PC-3 (cell line): ENCODE results near the gene OR4K17. TPM values are rescaled to one million over a fixed set of nuclear protein-coding genes. Genes with fewer than 3 reads are reported as not detected.
A peak's percentile ranks its signal among the peaks of the same experiment; 100 is the strongest.

Experiments
- ATAC-seq: fragments of 200-7000 bp; cut with Tn5 transposase; 2 replicates; pipeline ENCODE4 v1.9.1; 2020; ENCODE audit warnings: mild to moderate bottlenecking, moderate library complexity
- BruUV-seq: library from RNA; stranded (reverse); fragments of 400-500 nt; replicated peaks from 2 replicates; lab custom pipeline; 2021; lab: Mats Ljungman, UMichigan
- CTCF ChIA-PET: fragments of 300-600 bp; sonication (Branson Sonifier 250); formaldehyde crosslinking; loops from one replicate; lab custom pipeline; 2022; ENCODE audit warnings: antibody characterized with exemption; lab: Charles Lee
- POLR2A ChIA-PET: fragments of 300-600 bp; sonication (Branson Sonifier 250); formaldehyde crosslinking; loops from one replicate; lab custom pipeline; 2022; ENCODE audit warnings: antibody characterized with exemption; ENCODE audit not compliant: unreplicated experiment; lab: Charles Lee
- DNase-seq: peaks from one replicate; pipeline ENCODE4 v3.0.0-alpha.2; 2015
- H2AFZ ChIP-seq: fragments of 300-600 bp; sonication (generic); 2 replicates; pipeline ENCODE4 v1.6.0; 2016; ENCODE audit warnings: antibody characterized with exemption, low read length
- H3F3A ChIP-seq: fragments of 300-600 bp; sonication (generic); one replicate; pipeline ENCODE4 v1.6.0; 2017; ENCODE audit warnings: antibody characterized with exemption, low read length, control low read depth, mild to moderate bottlenecking; ENCODE audit not compliant: unreplicated experiment
- H3K27ac ChIP-seq: fragments of 300-600 bp; sonication (generic); 2 replicates; pipeline ENCODE4 v1.5.1; 2016; ENCODE audit warnings: mild to moderate bottlenecking, low read length
- H3K27me3 ChIP-seq: fragments of 300-600 bp; sonication (generic); 2 replicates; pipeline ENCODE4 v1.6.1; 2016; ENCODE audit warnings: low read length, mixed read lengths
- H3K36me3 ChIP-seq: fragments of 300-600 bp; sonication (generic); 2 replicates; pipeline ENCODE4 v1.6.1; 2016; ENCODE audit warnings: low read depth, mixed run types, low read length, mixed read lengths
- H3K4me1 ChIP-seq: fragments of 300-600 bp; sonication (generic); 2 replicates; pipeline ENCODE4 v1.5.1; 2016; ENCODE audit warnings: low read length; ENCODE audit not compliant: insufficient read depth
- H3K4me2 ChIP-seq: fragments of 300-600 bp; sonication (generic); 2 replicates; pipeline ENCODE4 v1.6.0; 2016; ENCODE audit warnings: low read length
- H3K4me3 ChIP-seq: fragments of 300-600 bp; sonication (generic); 2 replicates; pipeline ENCODE4 v1.5.1; 2016; ENCODE audit warnings: mild to moderate bottlenecking, low read length, mixed read lengths
- H3K79me2 ChIP-seq: fragments of 300-600 bp; sonication (generic); 2 replicates; pipeline ENCODE4 v1.6.1; 2017; ENCODE audit warnings: low read length, mixed read lengths
- H3K9ac ChIP-seq: fragments of 300-600 bp; sonication (generic); 2 replicates; pipeline ENCODE4 v1.6.0; 2016; ENCODE audit warnings: mild to moderate bottlenecking, low read length
- H3K9me2 ChIP-seq: fragments of 300-600 bp; sonication (generic); replicated peaks from 2 replicates; pipeline ENCODE4 v1.6.1; 2016; ENCODE audit warnings: mixed run types, low read length, mixed read lengths
- H3K9me3 ChIP-seq: fragments of 300-600 bp; sonication (generic); 2 replicates; pipeline ENCODE4 v1.6.1; 2016; ENCODE audit warnings: low read length, mixed read lengths
- H4K20me1 ChIP-seq: fragments of 300-600 bp; sonication (generic); 2 replicates; pipeline ENCODE4 v1.6.1; 2016; ENCODE audit warnings: low read length, mixed read lengths
- EZH2 ChIP-seq: fragments of 300-600 bp; sonication (generic); IDR thresholded peaks from one replicate; pipeline ENCODE4 v1.6.1; 2017; ENCODE audit warnings: antibody characterized with exemption, mild to moderate bottlenecking, low read length; ENCODE audit not compliant: unreplicated experiment
- EZH2phosphoT487 ChIP-seq: fragments of 300-600 bp; sonication (generic); IDR thresholded peaks from 2 replicates; pipeline ENCODE4 v1.6.1; 2018; ENCODE audit warnings: mild to moderate bottlenecking, antibody characterized with exemption, low read length, borderline replicate concordance
- intact Hi-C: fragments of 100-400 bp; cut with micrococcal nuclease; formaldehyde crosslinking; loops from 2 replicates; pipeline ENCODE4 v1.9.0; 2023
- total RNA-seq: library from RNA; depleted of rRNA; stranded (reverse); fragments of >200 nt; gene quantifications from 2 replicates; pipeline ENCODE4 v1.2.3, GENCODE V29; 2014
- TF ChIP-seq, protein P1 (sequence below): fragments of 300-600 bp; sonication (generic); conservative IDR thresholded peaks from 2 replicates; pipeline ENCODE4 v1.5.1; 2017; ENCODE audit warnings: antibody characterized with exemption, low read depth, mild to moderate bottlenecking, low read length

Gene OR4K17
- total RNA-seq, 1 experiment from 2014 or later: not detected

DNA sequence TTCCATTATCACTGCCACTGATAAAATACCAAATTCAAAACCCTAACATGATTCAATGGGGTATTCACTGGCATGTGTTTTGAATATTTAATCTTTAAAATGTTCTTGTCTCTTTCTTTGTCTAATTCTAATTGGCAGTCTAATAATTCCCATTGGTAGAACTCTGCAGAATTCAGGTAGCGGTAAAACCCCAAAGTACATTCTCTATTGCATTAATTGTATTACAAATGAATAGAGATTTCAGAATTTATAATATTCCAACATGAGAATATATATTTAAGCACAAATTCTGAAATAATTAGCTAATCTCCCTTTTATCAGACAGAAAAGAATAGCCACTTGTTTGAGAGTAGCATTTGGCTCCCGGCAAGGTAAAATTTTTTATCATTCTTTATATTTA lies 28.0 kb downstream of the OR4K17 start, which contains the start of gene OR4N5:
Gene OR4N5, plus strand, starts transcription at position 301 of the 400 bp plus-strand sequence. CDS start 4,916 bp downstream, outside the sequence.
- Histone ChIP-seq H3K27ac (no peak within 1 kb of the TSS), H3K9ac (no peak within 1 kb of the TSS), H3K9me3 (no peaks in the 10 kb centered on the region), H3K27me3 (peaks cover 34% of the 10 kb centered on the region), H4K20me1 (no peaks in the 10 kb centered on the region), H3K4me2 (no peak within 1 kb of the TSS), H3K79me2 (no peaks in the 10 kb centered on the region), H2AFZ (no peak within 1 kb of the TSS), H3K4me1 (no peaks in the 10 kb centered on the region), H3F3A (no peaks in the 10 kb centered on the region), H3K4me3 (no peak within 1 kb of the TSS), H3K36me3 (no peaks in the 10 kb centered on the region), H3K9me2 (no peaks in the 10 kb centered on the region)
- TF ChIP-seq EZH2 (no peak), EZH2phosphoT487 (no peak)
- TF ChIP-seq, protein P1, sequence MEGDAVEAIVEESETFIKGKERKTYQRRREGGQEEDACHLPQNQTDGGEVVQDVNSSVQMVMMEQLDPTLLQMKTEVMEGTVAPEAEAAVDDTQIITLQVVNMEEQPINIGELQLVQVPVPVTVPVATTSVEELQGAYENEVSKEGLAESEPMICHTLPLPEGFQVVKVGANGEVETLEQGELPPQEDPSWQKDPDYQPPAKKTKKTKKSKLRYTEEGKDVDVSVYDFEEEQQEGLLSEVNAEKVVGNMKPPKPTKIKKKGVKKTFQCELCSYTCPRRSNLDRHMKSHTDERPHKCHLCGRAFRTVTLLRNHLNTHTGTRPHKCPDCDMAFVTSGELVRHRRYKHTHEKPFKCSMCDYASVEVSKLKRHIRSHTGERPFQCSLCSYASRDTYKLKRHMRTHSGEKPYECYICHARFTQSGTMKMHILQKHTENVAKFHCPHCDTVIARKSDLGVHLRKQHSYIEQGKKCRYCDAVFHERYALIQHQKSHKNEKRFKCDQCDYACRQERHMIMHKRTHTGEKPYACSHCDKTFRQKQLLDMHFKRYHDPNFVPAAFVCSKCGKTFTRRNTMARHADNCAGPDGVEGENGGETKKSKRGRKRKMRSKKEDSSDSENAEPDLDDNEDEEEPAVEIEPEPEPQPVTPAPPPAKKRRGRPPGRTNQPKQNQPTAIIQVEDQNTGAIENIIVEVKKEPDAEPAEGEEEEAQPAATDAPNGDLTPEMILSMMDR: no peak
- intact Hi-C loops: no loop called here
- CTCF ChIA-PET: no interaction called here
- POLR2A ChIA-PET: no interaction called here
- ATAC-seq: no peak
- DNase-seq: no peak
- no TSS peak for BruUV-seq

DNA sequence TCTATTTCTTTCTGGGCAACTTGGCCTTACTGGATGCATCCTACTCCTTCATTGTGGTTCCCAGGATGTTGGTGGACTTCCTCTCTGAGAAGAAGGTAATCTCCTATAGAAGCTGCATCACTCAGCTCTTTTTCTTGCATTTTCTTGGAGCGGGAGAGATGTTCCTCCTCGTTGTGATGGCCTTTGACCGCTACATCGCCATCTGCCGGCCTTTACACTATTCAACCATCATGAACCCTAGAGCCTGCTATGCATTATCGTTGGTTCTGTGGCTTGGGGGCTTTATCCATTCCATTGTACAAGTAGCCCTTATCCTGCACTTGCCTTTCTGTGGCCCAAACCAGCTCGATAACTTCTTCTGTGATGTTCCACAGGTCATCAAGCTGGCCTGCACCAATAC lies 33.4 kb downstream of the OR4K17 start:
- no peak overlapping the region for H3K4me2 ChIP-seq
- H3K9me3 ChIP-seq: no peaks in the 10 kb centered on the region
- intact Hi-C loops: no loop called here
- H3K27ac ChIP-seq: no peak overlapping the region
- ChIA-PET POLR2A (no interaction called here), CTCF (no interaction called here)
- H2AFZ ChIP-seq: no peak overlapping the region
- H3K4me3 ChIP-seq: no peak overlapping the region
- H3K4me1 ChIP-seq: no peaks in the 10 kb centered on the region
- H3K9me2 ChIP-seq: no peaks in the 10 kb centered on the region
- no peaks in the 10 kb centered on the region for H4K20me1 ChIP-seq
- ATAC-seq (no peak), DNase-seq (peak; percentile 14)
- no peaks in the 10 kb centered on the region for H3K79me2 ChIP-seq
- TF ChIP-seq, protein P1: peak; percentile 48; the same call in 1 of the 2 replicates
- TF ChIP-seq EZH2: no peak
- no peaks in the 10 kb centered on the region for H3F3A ChIP-seq
- H3K9ac ChIP-seq: no peak overlapping the region
- peaks cover 21% of the 10 kb centered on the region for H3K27me3 ChIP-seq
- no TSS peak for BruUV-seq
- no peaks in the 10 kb centered on the region for H3K36me3 ChIP-seq

DNA sequence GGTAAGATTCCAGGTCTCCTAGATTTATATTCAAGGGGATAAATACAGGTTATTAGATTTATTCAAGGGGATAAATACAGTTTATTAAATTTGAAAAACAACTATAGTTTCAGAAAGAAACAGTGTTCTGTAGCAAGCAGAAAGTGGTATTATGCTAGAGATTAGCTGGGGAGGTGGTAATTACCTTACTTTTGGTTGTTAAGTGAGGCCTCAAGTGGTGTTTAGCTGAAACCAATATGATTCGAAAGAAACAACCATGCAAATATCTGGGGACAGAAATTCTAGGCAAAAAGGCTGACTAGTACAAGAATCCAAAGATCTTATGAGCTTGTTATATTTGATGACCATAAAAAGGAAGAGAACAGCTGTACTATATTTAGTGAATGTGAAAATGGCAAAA lies 34.3 kb downstream of the OR4K17 start:
- H3K79me2 ChIP-seq: no peaks in the 10 kb centered on the region
- intact Hi-C loops: no loop called here
- no peak overlapping the region for H3K27ac ChIP-seq
- no peak overlapping the region for H3K4me2 ChIP-seq
- DNase-seq (no peak), ATAC-seq (no peak)
- H2AFZ ChIP-seq: no peak overlapping the region
- TF ChIP-seq EZH2phosphoT487 (no peak), EZH2 (no peak)
- TF ChIP-seq, protein P1: no peak
- no peaks in the 10 kb centered on the region for H4K20me1 ChIP-seq
- no peaks in the 10 kb centered on the region for H3F3A ChIP-seq
- no peaks in the 10 kb centered on the region for H3K9me2 ChIP-seq
- H3K9me3 ChIP-seq: no peaks in the 10 kb centered on the region
- H3K4me1 ChIP-seq: no peaks in the 10 kb centered on the region
- CTCF ChIA-PET: no interaction called here
- no peak overlapping the region for H3K4me3 ChIP-seq
- H3K9ac ChIP-seq: no peak overlapping the region
- peaks cover 16% of the 10 kb centered on the region for H3K27me3 ChIP-seq
- POLR2A ChIA-PET: no interaction called here
- no TSS peak for BruUV-seq
- no peaks in the 10 kb centered on the region for H3K36me3 ChIP-seq
